22Rv1 (cell line): ENCODE measurements around the gene TTC9.

Experiments
- H3K27ac ChIP-seq: fragments of 450-650 bp; 2 replicates; pipeline ENCODE4 v1.5.1; 2017
- CTCF ChIP-seq: fragments of 450-650 bp; IDR thresholded peaks from 2 replicates; pipeline ENCODE4 v1.5.1; 2017; ENCODE audit warnings: mild to moderate bottlenecking
- ZFX ChIP-seq: fragments of 450-650 bp; IDR thresholded peaks from 2 replicates; pipeline ENCODE4 v1.6.1; 2017; ENCODE audit warnings: antibody characterized with exemption, borderline replicate concordance

Gene TTC9

GRCh38 chr14:70648346-70648745 lies 6.6 kb downstream of the TTC9 start:
- TF ChIP-seq CTCF, result no peak
- no peak for TF ChIP-seq ZFX
- H3K27ac ChIP-seq, result no peak overlapping the region

GRCh38 chr14:70649803-70650202 lies 8.1 kb downstream of the TTC9 start:
- H3K27ac ChIP-seq, result no peak overlapping the region
- TF ChIP-seq CTCF, result no peak
- TF ChIP-seq ZFX, result no peak

- no peak overlapping the region for H3K27ac ChIP-seq
- no peak for TF ChIP-seq ZFX
- TF ChIP-seq CTCF, result no peak
These were observed 9.8 kb downstream of the TTC9 start for GRCh38 chr14:70651522-70651921.

DNA sequence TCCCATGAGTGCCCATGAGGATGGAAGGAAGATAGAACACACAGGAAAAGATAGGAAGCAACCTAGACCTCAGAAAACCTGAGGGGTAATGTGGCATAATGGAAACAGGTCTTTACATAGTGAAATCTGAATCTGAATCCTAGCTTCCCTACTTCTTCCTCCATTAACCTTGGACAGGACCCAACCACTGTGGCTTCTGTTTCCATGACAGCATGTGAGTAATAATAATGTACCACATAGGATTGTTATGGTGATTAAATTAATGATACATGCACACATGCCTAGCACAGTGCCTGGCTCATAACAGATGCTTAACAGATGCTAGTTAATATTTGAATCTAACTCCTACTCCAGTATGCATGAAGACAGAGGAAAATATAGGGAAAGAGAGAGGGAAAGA lies 11.2 kb downstream of the TTC9 start:
- H3K27ac ChIP-seq, result no peak overlapping the region
- no peak for TF ChIP-seq ZFX
- no peak for TF ChIP-seq CTCF

- TF ChIP-seq CTCF (no peak), ZFX (no peak)
- no peak overlapping the region for H3K27ac ChIP-seq
These were observed 11.9 kb downstream of the TTC9 start for GRCh38 chr14:70653662-70654061.

- TF ChIP-seq ZFX (no peak), CTCF (no peak)
These were observed 12.9 kb downstream of the TTC9 start for GRCh38 chr14:70654632-70655031.

DNA sequence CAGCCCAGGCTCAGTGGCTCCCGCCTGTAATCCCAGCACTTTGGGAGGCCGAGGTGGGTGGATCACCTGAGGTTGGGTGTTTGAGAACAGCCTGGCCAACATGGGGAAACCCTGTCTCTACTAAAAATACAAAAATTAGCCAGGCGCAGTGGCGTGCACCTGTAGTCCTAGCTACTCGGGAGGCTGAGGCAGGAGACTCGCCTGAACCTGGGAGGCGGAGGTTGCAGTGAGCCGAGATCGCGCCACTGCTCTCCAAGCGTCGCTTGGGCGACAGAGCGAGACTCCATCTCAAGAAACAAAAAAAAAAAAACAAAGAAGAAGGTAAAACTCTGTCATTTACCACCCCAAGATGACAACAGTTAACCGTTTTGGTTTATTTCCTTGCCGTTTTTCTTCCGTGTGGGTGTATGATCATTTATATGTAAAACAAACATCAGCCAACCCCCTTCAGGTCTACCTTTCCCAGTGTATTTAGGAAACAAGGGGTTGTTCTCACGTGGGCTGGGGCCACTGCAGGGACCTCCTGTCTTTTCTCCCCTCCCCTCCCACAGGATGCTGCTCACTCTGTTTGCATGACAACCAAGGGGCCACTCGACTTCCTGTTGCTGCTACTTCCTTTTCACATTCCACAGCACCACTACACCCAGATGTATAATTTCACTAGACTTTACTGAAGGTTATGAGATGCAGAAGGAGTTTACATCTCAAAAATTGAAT lies 13.6 kb downstream of the TTC9 start:
- H3K27ac ChIP-seq, result no peak overlapping the region
- no peak for TF ChIP-seq CTCF
- no peak for TF ChIP-seq ZFX

More at GRCh38 chr14:70654632-70655031, 12.9 kb downstream of the TTC9 start:
- H3K27ac ChIP-seq, result no peak overlapping the region
